Adrenal gland (tissue), 12 donors: ENCODE measurements around the gene RWDD4. TPM values are rescaled to one million over a fixed set of nuclear protein-coding genes. Genes with fewer than 3 reads are reported as not detected.

ENCODE experiments used
- DNase-seq, 7 donors: peaks; one replicate each; pipeline ENCODE4 v3.0.0-alpha.2; 2019 to 2020
- H3K27ac ChIP-seq, 5 donors: fragments of 200-600 bp; sonication (generic) in 4 of 5; 1 replicate in 3 of 5; 2 replicates in 2 of 5; pipeline versions ENCODE4 v1.5.1 to v1.8.0; 2016 to 2020; ENCODE audit warnings: mild to moderate bottlenecking in 1 of 5
- H3K27me3 ChIP-seq: fragments of 200-600 bp; 2 replicates; pipeline ENCODE4 v1.8.0; 2021
- H3K36me3 ChIP-seq, 2 donors: fragments of 200-600 bp; replicated peaks in 1 of 2; 1 replicate in 1 of 2; 2 replicates in 1 of 2; pipeline versions ENCODE4 v1.5.1 to v1.8.0; 2018 to 2022
- H3K4me1 ChIP-seq, 2 donors: fragments of 200-600 bp; replicated peaks in 1 of 2; 1 replicate in 1 of 2; 2 replicates in 1 of 2; pipeline versions ENCODE4 v1.5.1 to v1.8.0; 2018 to 2021
- H3K4me3 ChIP-seq, 4 donors: fragments of 200-600 bp; sonication (generic) in 3 of 4; one replicate each; pipeline ENCODE4 v1.5.1; 2016 to 2018
- H3K9me3 ChIP-seq, 3 donors: fragments of 200-600 bp; sonication (generic) in 1 of 3; replicated peaks in 1 of 3; 1 replicate in 2 of 3; 2 replicates in 1 of 3; pipeline versions ENCODE4 v1.5.1 to v1.8.0; 2016 to 2021
- CTCF ChIP-seq, 6 experiments: fragments of 450-650 bp in 4 of 6; fragments of 200-600 bp in 2 of 6; sonication (generic) in 1 of 6; IDR thresholded peaks; 1 replicate in 5 of 6; 2 replicates in 1 of 6; pipeline versions ENCODE4 v1.5.1 to v1.8.0; 2016 to 2021; ENCODE audit warnings: antibody characterized with exemption in 6 of 6, mild to moderate bottlenecking in 2 of 6, moderate library complexity in 1 of 6
- POLR2A ChIP-seq, 2 donors: fragments of 450-650 bp; IDR thresholded peaks; one replicate each; pipeline ENCODE4 v1.6.1; 2017; ENCODE audit warnings: antibody characterized with exemption in 2 of 2, mild to moderate bottlenecking in 2 of 2, moderate library complexity in 1 of 2
- WGBS, 4 donors: extraction: QIAGEN DNeasy Blood & Tissue Kit in 2 of 4; methylation state at CpG; one replicate each; pipeline versions ENCODE4 v1.1.5 to v1.1.7; 2013 to 2017; 5-methylcytosine and 5-hydroxymethylcytosine counted together
- intact Hi-C, 2 donors: fragments of 100-400 bp; cut with DNase I; formaldehyde crosslinking; loops; one replicate each; pipeline versions ENCODE4 v1.14.1 to v1.15.0; 2022 to 2023
- polyA plus RNA-seq, 3 donors: library from polyadenylated mRNA; stranded (reverse); fragments of 200-250 nt in 2 of 3; fragments of 350-450 nt in 1 of 3; fragmentation: Illumina TruSeq in 1 of 3; extraction: RNeasy Lipid Tissue Mini Kit (QIAGEN cat#74804) in 1 of 3; gene quantifications; one replicate each; pipeline ENCODE4 v1.2.3, GENCODE V29; 2013 to 2014
- small RNA-seq, 2 donors: library from RNA; depleted of rRNA; stranded (forward); fragments of <200 nt; gene quantifications; one replicate each; pipeline ENCODE3, GENCODE V24; 2016
- total RNA-seq, 9 donors: library from RNA; depleted of rRNA in 4 of 9; stranded (reverse); fragments of >200 nt in 4 of 9; fragments of 120-200 nt in 1 of 9; fragmentation: NEBNext Ultra II Directional in 1 of 9; extraction: Animal tissue kit (Norgen Biotek cat#: 25700) in 1 of 9; gene quantifications; one replicate each; pipeline versions ENCODE4 v1.1.0 to v1.2.4, GENCODE V29; 2013 to 2023
- donor health status: healthy with polysubstance abuse.
- donor health status: Bipolar disorder and iron deficiency.
- donor health status: DM: yes; HTN: yes; CAD: no.
- donor health status: DM: no; HTN: no; CAD: no.
- donor health status: DM: no; HTN: no; CAD: no.
- donor health status: DM: yes; HTN: yes; CAD: no.

Gene RWDD4
- total and polyA plus RNA-seq, 12 donors = 27.0 to 157 (median 58.7) TPM

GRCh38 chr4:183596067-183596757 lies 62.8 kb downstream of the RWDD4 start:
- Histone ChIP-seq H3K36me3 (no peaks in the 10 kb centered on the region), H3K4me3 (no peak overlapping the region), H3K9me3 (no peaks in the 10 kb centered on the region), H3K4me1 (peaks cover 0 to 4% of the 10 kb centered on the region in 2 donors), H3K27ac (peak overlapping the region in 2 of 5 donors; percentile 9 to 26), H3K27me3 (no peaks in the 10 kb centered on the region)
- intact Hi-C loops = no loop called here
- TF ChIP-seq POLR2A (IDR thresholded peaks at IDR 0.05) (no peak), CTCF (IDR thresholded peaks at IDR 0.05) (no peak)
- 55 to 70% (median 62%) methylated on average over 2 of the region's 2 CpGs for WGBS, 4 donors
- DNase-seq = no peak

GRCh38 chr4:183594823-183595222 lies 64.2 kb downstream of the RWDD4 start:
- Histone ChIP-seq H3K27me3 (no peaks in the 10 kb centered on the region), H3K27ac (no peak overlapping the region), H3K36me3 (no peaks in the 10 kb centered on the region), H3K9me3 (no peaks in the 10 kb centered on the region), H3K4me1 (peaks cover 0 to 4% of the 10 kb centered on the region in 2 donors), H3K4me3 (no peak overlapping the region)
- DNase-seq = no peak
- 73 to 89% (median 81%) methylated on average over 3 of the region's 3 CpGs for WGBS, 4 donors
- intact Hi-C loops = no loop called here
- TF ChIP-seq POLR2A (IDR thresholded peaks at IDR 0.05) (no peak), CTCF (IDR thresholded peaks at IDR 0.05) (no peak)

GRCh38 chr4:183591301-183591700 lies 67.7 kb downstream of the RWDD4 start:
- DNase-seq = no peak
- Histone ChIP-seq H3K27me3 (no peaks in the 10 kb centered on the region), H3K36me3 (no peaks in the 10 kb centered on the region), H3K4me1 (peaks cover 7 to 17% of the 10 kb centered on the region in 2 donors), H3K4me3 (no peak overlapping the region), H3K27ac (no peak overlapping the region), H3K9me3 (no peaks in the 10 kb centered on the region)
- 54 to 67% (median 58%) methylated on average over 4 of the region's 4 CpGs for WGBS, 4 donors
- intact Hi-C loops = no loop called here
- TF ChIP-seq CTCF (IDR thresholded peaks at IDR 0.05) = no peak

Small RNA genes within 50 kb of the gene (small RNA-seq; reads per million reads assigned to genes)
- 0 reads per million in 2 donors for gene RNU6-1053P
- gene RNU6-335P = 0 reads per million in 2 donors
- 0 reads per million in 2 donors for gene RNU6-479P

Other genes starting within 250 kb of the RWDD4 start
- gene CDKN2AIP, start 214.5 kb downstream of the RWDD4 start, total RNA-seq = 10 to 100 TPM; 11.5 to 24.4 (median 16.2) TPM
- gene CDKN2AIP, start 214.5 kb downstream of the RWDD4 start, polyA plus RNA-seq = 10 to 100 TPM in 2 of 3 donors, 1 to 10 TPM in 1; 8.6 to 14.4 (median 10.5) TPM
- gene ING2, start 154.1 kb downstream of the RWDD4 start, total RNA-seq = 10 to 100 TPM; 26.2 to 73.0 (median 44.2) TPM
- gene ING2, start 154.1 kb downstream of the RWDD4 start, polyA plus RNA-seq = 100 to 1,000 TPM in 1 of 3 donors, 10 to 100 TPM in 2; 18.9 to 119 (median 27.5) TPM
- 100 to 1,000 TPM in 1 of 9 donors, 10 to 100 TPM in 8; 34.9 to 116 (median 55.7) TPM for gene TRAPPC11, start 108 bp upstream of the RWDD4 start, total RNA-seq
- 10 to 100 TPM; 20.5 to 43.4 (median 21.7) TPM for gene TRAPPC11, start 108 bp upstream of the RWDD4 start, polyA plus RNA-seq
- gene STOX2, start 246.1 kb upstream of the RWDD4 start, total RNA-seq = 10 to 100 TPM in 2 of 9 donors, 1 to 10 TPM in 7; 3.3 to 12.9 (median 5.6) TPM
- 1 to 10 TPM; 1.1 to 6.6 (median 2.6) TPM for gene STOX2, start 246.1 kb upstream of the RWDD4 start, polyA plus RNA-seq